A375 (cell line): ENCODE data around the gene SPACA4. TPM values are rescaled to one million over a fixed set of nuclear protein-coding genes. Genes with fewer than 3 reads are reported as not detected.

Experiments
- total RNA-seq: library from RNA; depleted of rRNA; stranded (reverse); fragments of >200 nt; shearing (Covaris generic); gene quantifications from 2 replicates; pipeline ENCODE4 v1.2.3, GENCODE V29; 2014; rRNA removed

Gene SPACA4, protein sequence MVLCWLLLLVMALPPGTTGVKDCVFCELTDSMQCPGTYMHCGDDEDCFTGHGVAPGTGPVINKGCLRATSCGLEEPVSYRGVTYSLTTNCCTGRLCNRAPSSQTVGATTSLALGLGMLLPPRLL
- not detected in 2 replicates for total RNA-seq

DNA sequence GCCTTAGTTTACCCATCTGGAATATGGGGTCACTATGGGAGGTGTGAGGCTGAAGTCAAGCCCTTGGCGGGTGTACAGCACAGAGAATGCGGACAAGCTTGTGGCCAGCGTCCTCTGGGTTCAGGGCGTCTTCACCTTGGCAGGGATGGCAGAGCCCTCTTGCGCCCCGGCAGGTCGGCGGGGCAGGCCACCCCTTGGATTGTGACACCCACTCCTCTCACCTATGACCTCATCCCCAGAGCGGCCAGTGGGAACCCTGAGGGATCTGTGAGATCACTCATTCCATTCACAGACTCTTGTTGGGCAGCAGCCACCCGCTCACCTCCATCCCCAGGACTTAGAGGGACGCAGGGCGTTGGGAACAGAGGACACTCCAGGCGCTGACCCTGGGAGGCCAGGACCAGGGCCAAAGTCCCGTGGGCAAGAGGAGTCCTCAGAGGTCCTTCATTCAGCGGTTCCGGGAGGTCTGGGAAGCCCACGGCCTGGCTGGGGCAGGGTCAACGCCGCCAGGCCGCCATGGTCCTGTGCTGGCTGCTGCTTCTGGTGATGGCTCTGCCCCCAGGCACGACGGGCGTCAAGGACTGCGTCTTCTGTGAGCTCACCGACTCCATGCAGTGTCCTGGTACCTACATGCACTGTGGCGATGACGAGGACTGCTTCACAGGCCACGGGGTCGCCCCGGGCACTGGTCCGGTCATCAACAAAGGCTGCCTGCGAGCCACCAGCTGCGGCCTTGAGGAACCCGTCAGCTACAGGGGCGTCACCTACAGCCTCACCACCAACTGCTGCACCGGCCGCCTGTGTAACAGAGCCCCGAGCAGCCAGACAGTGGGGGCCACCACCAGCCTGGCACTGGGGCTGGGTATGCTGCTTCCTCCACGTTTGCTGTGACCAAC, at the start of gene SPACA4:
Gene SPACA4, plus strand, starts transcription at position 280 of the 896 bp plus-strand sequence. Its CDS starts 237 bp downstream, at position 517.

GRCh38 chr19:48614436-48615230, 8.1 kb downstream of the SPACA4 start, which contains the start of gene FAM83E:
FAM83E (minus strand) TSS chr19:48615076; CDS start chr19:48613372, 1,704 bp downstream.

DNA sequence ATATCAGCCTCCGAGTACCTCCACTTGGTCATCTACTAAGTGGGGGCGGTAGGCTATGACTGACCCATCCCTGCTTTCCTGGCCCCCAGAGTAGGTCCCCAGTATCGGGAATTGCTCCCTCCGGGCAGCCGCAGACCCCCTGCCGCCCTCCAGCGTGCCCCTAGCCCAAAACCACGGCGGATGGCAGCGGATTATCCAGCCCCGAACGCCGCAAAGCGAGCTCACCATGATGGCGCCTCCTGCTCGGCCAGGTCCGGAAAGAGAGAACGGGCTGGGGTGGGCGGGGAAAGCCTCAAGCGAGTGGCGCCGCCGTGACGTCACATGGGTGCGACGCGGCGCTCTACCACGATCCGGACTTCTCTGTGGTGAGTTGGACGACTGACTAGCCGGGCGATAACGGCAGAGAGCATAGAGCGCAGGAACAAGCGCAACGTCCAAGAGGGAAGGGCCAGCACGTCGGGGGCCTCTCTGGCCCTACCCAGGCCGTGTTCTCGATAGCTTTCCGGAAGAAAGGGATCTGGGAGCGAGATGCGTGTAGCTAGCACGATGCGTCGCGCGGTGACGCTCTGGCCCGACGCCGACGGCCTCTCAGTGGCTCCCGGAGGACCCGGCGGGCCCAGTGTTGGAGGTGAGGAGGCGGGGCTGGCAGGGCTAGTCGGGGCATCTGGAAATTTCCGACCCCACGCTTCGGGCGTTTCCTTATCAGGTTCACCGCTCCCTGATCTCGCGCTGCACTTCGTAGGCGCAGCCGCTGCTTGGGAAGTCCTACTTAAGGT, 12.6 kb downstream of the SPACA4 start, which contains the start of the genes RPL18 and SPHK2:
Gene RPL18, minus strand, starts transcription at position 263 of the 776 bp plus-strand sequence. Its CDS starts 35 bp downstream, at position 228.
Gene SPHK2, plus strand, starts transcription at position 591 of the 776 bp plus-strand sequence. CDS start 1,009 bp downstream, outside the sequence.

GRCh38 chr19:48636859-48637448, 30.4 kb downstream of the SPACA4 start, which contains the start of gene DBP:
DBP (minus strand) TSS chr19:48637379; CDS start chr19:48636994, 385 bp downstream.

DNA sequence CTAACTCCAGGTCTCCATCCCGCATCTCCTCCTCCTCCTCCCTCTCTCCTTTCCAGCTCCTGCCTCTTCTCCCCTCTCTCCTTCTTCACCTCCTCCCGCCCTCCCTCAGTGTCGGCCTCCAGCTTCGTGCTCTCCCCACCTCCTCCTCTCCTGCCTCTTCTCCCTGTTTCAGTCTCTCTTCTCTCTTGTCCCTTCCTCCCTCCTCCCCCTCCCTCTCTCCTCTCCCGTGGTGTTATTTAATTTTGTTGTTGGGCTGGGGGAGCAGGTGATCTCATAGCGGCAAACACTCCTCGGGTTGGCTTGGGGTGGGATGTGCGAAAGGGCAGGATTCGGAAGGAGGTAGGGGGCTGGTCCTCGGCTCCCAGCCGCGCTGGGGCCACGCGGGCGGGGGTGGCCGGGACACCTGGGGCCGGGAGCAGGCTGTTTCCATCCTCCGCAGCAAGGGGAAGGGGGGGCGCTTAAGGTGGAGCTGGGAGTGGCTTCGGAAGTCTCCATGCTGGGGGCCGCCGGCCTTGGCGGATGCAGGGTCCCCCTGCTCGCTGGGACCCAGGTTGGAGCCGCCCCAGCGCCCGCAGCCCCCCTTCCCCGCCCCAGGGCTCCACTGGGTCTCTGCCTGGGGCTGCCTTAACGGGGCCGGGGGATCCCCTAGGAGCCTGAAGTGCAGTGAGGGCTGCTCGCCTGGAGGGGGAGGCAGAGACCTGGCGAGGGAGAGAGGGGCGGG, 39.6 kb downstream of the SPACA4 start, which contains the start of gene CA11:
Gene CA11, minus strand, starts transcription at position 187 of the 721 bp plus-strand sequence. CDS start 555 bp downstream, outside the sequence.

Other genes starting within 250 kb of the SPACA4 start
- 4.2 and 9.2 TPM in 2 replicates for gene TMEM143, start 242.8 kb upstream of the SPACA4 start, total RNA-seq
- gene SYNGR4, start 242.4 kb upstream of the SPACA4 start, total RNA-seq, result not detected in 2 replicates
- 48.7 and 57.4 TPM in 2 replicates for gene KDELR1, start 215.2 kb upstream of the SPACA4 start, total RNA-seq
- not detected in 2 replicates for gene GRIN2D, start 213.1 kb upstream of the SPACA4 start, total RNA-seq
- gene GRWD1, start 160.8 kb upstream of the SPACA4 start, total RNA-seq, result 79.1 and 89.2 TPM in 2 replicates
- gene KCNJ14, start 151.2 kb upstream of the SPACA4 start, total RNA-seq, result 2.1 and 3.1 TPM in 2 replicates
- 84.3 and 86.4 TPM in 2 replicates for gene CYTH2, start 137.4 kb upstream of the SPACA4 start, total RNA-seq
- gene LMTK3, start 94.9 kb upstream of the SPACA4 start, total RNA-seq, result 0.37 TPM in 1 of 2 replicates, not detected in the other
- not detected in 2 replicates for gene SULT2B1, start 54.6 kb upstream of the SPACA4 start, total RNA-seq
- 1.8 and 2.0 TPM in 2 replicates for gene FAM83E, start 8.3 kb downstream of the SPACA4 start, total RNA-seq
- gene RPL18, start 12.4 kb downstream of the SPACA4 start, total RNA-seq, result 2,777 and 2,986 TPM in 2 replicates
- gene SPHK2, start 12.8 kb downstream of the SPACA4 start, total RNA-seq, result 16.5 and 19.3 TPM in 2 replicates
- 18.2 and 19.2 TPM in 2 replicates for gene DBP, start 30.6 kb downstream of the SPACA4 start, total RNA-seq
- 2.6 and 2.8 TPM in 2 replicates for gene CA11, start 39.4 kb downstream of the SPACA4 start, total RNA-seq
- 0.21 TPM in 1 of 2 replicates, not detected in the other for gene NTN5, start 66.3 kb downstream of the SPACA4 start, total RNA-seq
- gene FUT2, start 89.2 kb downstream of the SPACA4 start, total RNA-seq, result not detected in 2 replicates
- 0.30 TPM in 1 of 2 replicates, not detected in the other for gene MAMSTR, start 113.0 kb downstream of the SPACA4 start, total RNA-seq
- gene RASIP1, start 133.9 kb downstream of the SPACA4 start, total RNA-seq, result 0.08 TPM in 1 of 2 replicates, not detected in the other
- gene IZUMO1, start 140.2 kb downstream of the SPACA4 start, total RNA-seq, result not detected in 2 replicates
- gene FUT1, start 145.9 kb downstream of the SPACA4 start, total RNA-seq, result 1.9 and 3.2 TPM in 2 replicates
- gene FGF21, start 148.8 kb downstream of the SPACA4 start, total RNA-seq, result 0.11 and 1.8 TPM in 2 replicates
- 58.9 and 62.1 TPM in 2 replicates for gene BCAT2, start 204.3 kb downstream of the SPACA4 start, total RNA-seq
- gene HSD17B14, start 229.7 kb downstream of the SPACA4 start, total RNA-seq, result 0.45 TPM in 1 of 2 replicates, not detected in the other